Aorta (tissue), 5 donors: ENCODE results near the gene SLC27A5. TPM values are rescaled to one million over a fixed set of nuclear protein-coding genes. Genes with fewer than 3 reads are reported as not detected.

Experiments used
- ATAC-seq: fragments of 200-7000 bp; cut with Tn5 transposase; one replicate; pipeline ENCODE4 v1.9.1; 2022; ENCODE audit warnings: moderate library complexity; ENCODE audit not compliant: low FRiP score
- DNase-seq, 2 donors: peaks; one replicate each; pipeline ENCODE4 v3.0.0-alpha.2; 2020
- H3K27ac ChIP-seq, 2 donors: one replicate each; pipeline ENCODE4 v1.5.1; 2013; ENCODE audit warnings: low read length in 2 of 2, mild to moderate bottlenecking in 2 of 2, moderate library complexity in 2 of 2, control low read depth in 1 of 2, inconsistent platforms in 1 of 2, low read depth in 1 of 2
- H3K27me3 ChIP-seq, 2 donors: one replicate each; pipeline ENCODE4 v1.6.1; 2013; ENCODE audit warnings: control low read depth in 1 of 2, low read length in 1 of 2, mild to moderate bottlenecking in 1 of 2, moderate library complexity in 1 of 2; ENCODE audit not compliant: insufficient read depth in 2 of 2, control insufficient read depth in 1 of 2
- H3K36me3 ChIP-seq, 2 donors: one replicate each; pipeline ENCODE4 v1.6.1; 2013; ENCODE audit warnings: control low read depth in 1 of 2, low read length in 1 of 2, mild to moderate bottlenecking in 1 of 2; ENCODE audit not compliant: insufficient read depth in 2 of 2, control insufficient read depth in 1 of 2
- H3K4me1 ChIP-seq, 2 donors: one replicate each; pipeline ENCODE4 v1.6.1; 2013; ENCODE audit warnings: low read length in 2 of 2, control low read depth in 1 of 2, mild to moderate bottlenecking in 1 of 2, moderate library complexity in 1 of 2; ENCODE audit not compliant: insufficient read depth in 2 of 2, control insufficient read depth in 1 of 2
- H3K4me3 ChIP-seq, 2 donors: one replicate each; pipeline ENCODE4 v1.5.1; 2013; ENCODE audit warnings: low read length in 2 of 2, control low read depth in 1 of 2, mild to moderate bottlenecking in 1 of 2
- H3K9me3 ChIP-seq: one replicate; pipeline ENCODE4 v1.6.1; 2013; ENCODE audit warnings: mild to moderate bottlenecking, low read length; ENCODE audit not compliant: control insufficient read depth
- WGBS, 2 donors: extraction: QIAGEN DNeasy Blood & Tissue Kit; methylation state at CpG; one replicate each; pipeline ENCODE4 v1.1.7; 2013; 5-methylcytosine and 5-hydroxymethylcytosine counted together
- intact Hi-C, 2 donors: fragments of 100-400 bp; cut with DNase I; formaldehyde crosslinking; loops; one replicate each; pipeline versions ENCODE4 v1.14.2 to v1.15.0; 2022
- polyA plus RNA-seq, 2 donors: library from polyadenylated mRNA; stranded (reverse); fragments of 200-250 nt; gene quantifications; one replicate each; pipeline ENCODE4 v1.2.3, GENCODE V29; 2013
- total RNA-seq, 2 donors: library from RNA; stranded (reverse); fragmentation: NEBNext Ultra II Directional; extraction: Animal tissue kit (Norgen Biotek cat#: 25700); gene quantifications; one replicate each; pipeline ENCODE4 v1.2.1, GENCODE V29; 2021
- donor health status: healthy with polysubstance abuse.
- donor health status: Bipolar disorder and iron deficiency.
- donor health status: DM: no; HTN: no; CAD: no.
- donor health status: DM: no; HTN: no; CAD: no.
- donor health status: DM: yes; HTN: yes; CAD: no.

SLC27A5 gene
- total and polyA plus RNA-seq, 4 donors = 8.1 to 24.6 (median 11.1) TPM

DNA sequence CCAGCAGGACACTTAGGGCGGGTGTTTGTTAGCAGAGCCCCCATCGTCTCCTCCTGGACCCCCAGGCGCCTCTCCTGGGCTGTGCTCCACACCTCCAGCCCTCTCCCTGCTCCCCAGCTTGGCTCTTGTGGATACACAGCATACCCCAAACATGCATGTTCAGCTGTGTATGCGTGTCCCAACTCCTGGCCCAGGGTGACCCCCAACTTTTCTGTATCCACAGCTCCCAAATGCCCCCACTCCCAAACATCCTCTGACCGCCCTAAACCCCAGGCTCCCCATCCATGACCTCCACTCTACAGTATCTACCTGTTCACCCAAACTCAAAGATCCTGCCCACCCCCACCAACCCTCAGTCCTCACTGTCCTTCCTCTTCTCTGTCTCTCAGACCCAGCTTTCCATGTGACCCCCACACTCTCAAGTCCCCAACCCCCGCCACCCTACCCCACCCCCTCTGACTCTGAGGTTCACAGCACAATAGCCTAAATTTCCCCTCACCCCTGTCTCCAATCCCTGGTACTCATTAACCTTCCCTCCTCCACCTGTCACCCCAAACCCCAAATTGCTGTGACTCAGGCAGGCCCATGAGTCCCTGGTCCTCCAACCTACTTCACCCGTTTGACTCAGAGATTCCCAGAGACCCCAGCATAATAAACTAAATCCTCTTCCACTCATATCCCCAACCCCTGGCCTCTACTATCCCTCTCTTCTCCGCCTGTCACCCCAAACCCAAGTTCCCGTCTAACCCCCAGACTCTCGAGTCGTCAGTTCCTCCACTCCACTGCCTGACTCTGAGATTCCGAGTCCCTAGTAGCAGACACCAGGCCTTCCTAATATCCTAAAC is 45.7 kb upstream of the SLC27A5 start:
- no peaks in the 10 kb centered on the region for H3K27me3 ChIP-seq
- 34 to 38% methylated on average over 12 of the region's 12 CpGs for WGBS, 2 donors
- no peaks in the 10 kb centered on the region for H3K36me3 ChIP-seq
- no peaks in the 10 kb centered on the region for H3K4me1 ChIP-seq
- H3K4me3 ChIP-seq = peak overlapping the region; percentile 65 to 86
- H3K27ac ChIP-seq = peak overlapping the region; percentile 82 to 87
- intact Hi-C loops = loop anchor here in 1 of 2 donors (2.0 kb wide), 1 partner anchor 15 kb away; the partner anchor contains the start of gene MZF1
- H3K9me3 ChIP-seq = no peaks in the 10 kb centered on the region
- ATAC-seq (no peak), DNase-seq (peak; percentile 41 to 55)

DNA sequence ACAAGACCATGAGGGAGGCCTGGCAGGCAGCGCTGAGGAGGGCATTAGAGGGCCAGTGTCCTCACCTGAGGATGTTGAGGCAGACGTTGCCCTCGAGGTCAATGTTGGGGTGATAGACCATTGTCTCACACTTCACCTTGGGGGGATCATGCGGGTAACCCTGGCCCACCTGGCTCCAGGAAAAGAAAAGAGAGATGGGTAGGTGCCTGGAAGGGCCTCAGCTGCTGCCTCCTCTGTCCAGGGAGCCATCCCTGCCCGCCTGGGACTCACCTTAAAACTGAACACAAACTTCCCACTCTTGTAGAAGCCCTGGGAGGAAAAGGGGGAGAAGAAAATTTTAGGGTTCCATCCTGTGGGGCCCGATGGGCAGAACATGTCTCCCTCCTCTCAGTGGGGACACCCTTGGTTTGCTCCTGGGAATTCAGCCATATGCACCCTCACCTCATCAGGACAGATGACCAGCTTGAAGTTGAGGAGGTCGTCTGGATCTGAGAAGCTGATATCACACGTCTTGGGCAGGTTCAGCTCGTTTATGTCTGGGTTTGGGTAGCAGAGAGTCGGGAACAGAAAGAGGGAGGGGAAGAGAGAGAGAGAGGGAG is 44.9 kb upstream of the SLC27A5 start:
- DNase-seq = peak; percentile 41 to 42
- intact Hi-C loops = no loop called here
- no peaks in the 10 kb centered on the region for H3K9me3 ChIP-seq
- no peak for ATAC-seq
- no peaks in the 10 kb centered on the region for H3K27me3 ChIP-seq
- H3K36me3 ChIP-seq = no peaks in the 10 kb centered on the region
- no peaks in the 10 kb centered on the region for H3K4me1 ChIP-seq
- WGBS, 2 donors = 60 to 67% methylated on average over 10 of the region's 10 CpGs
- peak overlapping the region in 1 of 2 donors; percentile 4 for H3K27ac ChIP-seq
- H3K4me3 ChIP-seq = no peak overlapping the region

DNA sequence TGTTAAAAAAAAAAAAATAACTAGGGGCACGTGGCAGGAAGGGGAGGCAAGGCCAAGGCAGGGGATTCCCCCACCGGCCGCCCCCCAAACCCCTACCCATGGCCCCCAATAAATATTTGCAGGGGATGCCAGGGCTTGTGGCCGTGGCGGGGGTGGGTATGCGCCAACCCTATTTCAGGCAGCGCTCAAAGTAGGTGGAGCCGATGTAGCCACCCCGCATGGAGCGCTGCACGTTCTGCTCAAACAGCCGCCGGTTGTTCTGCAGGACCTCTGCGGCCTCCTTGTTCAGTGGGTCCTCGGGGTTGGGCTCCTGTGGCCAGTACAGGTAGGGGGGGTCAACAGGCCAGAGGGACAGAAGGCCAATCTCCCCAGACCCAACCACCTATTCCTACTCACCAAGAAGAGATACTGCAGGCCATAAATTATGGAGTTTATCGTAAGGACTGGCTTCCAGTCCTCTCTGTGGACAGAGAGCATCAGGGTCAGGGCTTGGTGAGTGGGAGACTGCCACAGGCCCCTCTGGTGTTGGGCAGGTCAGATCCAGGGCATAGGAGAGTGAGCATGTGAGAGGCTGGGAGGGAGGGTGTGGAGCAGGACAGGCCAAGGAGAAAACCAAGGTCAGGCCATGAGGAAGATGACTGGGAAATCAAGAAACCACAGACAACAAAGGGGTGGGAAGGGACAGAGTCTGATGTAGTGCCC is 44.3 kb upstream of the SLC27A5 start:
- peak; percentile 51 to 75 for DNase-seq
- 84 to 86% methylated on average over 16 of the region's 16 CpGs for WGBS, 2 donors
- intact Hi-C loops = no loop called here

DNA sequence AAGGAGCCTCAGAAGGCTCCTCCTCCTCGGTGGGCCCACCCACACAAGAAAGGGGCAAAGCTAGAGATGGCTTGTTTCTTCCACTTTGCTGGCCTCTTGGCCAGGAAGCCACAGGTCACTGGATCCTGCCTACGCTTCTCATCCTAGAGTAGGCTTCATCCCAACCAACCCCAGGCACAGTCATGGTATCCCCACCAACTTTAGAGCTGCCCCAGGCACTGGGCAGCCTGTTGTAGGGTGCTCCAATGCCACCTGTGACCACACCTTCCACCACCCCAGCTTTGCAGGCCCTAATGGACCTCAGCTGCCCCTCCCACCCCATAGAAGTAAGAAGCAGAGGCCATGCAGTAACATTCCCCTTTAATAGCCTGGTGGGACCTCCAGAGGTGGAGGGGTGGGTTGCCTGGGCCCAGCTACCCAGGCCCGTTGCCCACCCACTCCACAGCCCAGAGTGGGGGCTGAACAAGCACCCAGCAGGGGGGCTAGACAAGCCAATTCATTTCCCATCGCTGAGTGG is 43.6 kb upstream of the SLC27A5 start:
- Histone ChIP-seq H3K27me3 (no peaks in the 10 kb centered on the region), H3K4me1 (no peaks in the 10 kb centered on the region), H3K4me3 (no peak overlapping the region), H3K27ac (peak overlapping the region in 1 of 2 donors; percentile 76), H3K9me3 (no peaks in the 10 kb centered on the region), H3K36me3 (peaks cover 0 to 3% of the 10 kb centered on the region in 2 donors)
- WGBS, 2 donors = 40 to 42% methylated on average over 4 of the region's 4 CpGs
- DNase-seq (peak; percentile 50 to 54), ATAC-seq (no peak)
- intact Hi-C loops = no loop called here

More for the DNA sequence above, 44.3 kb upstream of the SLC27A5 start:
- Histone ChIP-seq H3K4me3 (no peak overlapping the region), H3K9me3 (no peaks in the 10 kb centered on the region), H3K36me3 (no peaks in the 10 kb centered on the region), H3K27me3 (no peaks in the 10 kb centered on the region), H3K27ac (no peak overlapping the region), H3K4me1 (no peaks in the 10 kb centered on the region)
- no peak for ATAC-seq

DNA sequence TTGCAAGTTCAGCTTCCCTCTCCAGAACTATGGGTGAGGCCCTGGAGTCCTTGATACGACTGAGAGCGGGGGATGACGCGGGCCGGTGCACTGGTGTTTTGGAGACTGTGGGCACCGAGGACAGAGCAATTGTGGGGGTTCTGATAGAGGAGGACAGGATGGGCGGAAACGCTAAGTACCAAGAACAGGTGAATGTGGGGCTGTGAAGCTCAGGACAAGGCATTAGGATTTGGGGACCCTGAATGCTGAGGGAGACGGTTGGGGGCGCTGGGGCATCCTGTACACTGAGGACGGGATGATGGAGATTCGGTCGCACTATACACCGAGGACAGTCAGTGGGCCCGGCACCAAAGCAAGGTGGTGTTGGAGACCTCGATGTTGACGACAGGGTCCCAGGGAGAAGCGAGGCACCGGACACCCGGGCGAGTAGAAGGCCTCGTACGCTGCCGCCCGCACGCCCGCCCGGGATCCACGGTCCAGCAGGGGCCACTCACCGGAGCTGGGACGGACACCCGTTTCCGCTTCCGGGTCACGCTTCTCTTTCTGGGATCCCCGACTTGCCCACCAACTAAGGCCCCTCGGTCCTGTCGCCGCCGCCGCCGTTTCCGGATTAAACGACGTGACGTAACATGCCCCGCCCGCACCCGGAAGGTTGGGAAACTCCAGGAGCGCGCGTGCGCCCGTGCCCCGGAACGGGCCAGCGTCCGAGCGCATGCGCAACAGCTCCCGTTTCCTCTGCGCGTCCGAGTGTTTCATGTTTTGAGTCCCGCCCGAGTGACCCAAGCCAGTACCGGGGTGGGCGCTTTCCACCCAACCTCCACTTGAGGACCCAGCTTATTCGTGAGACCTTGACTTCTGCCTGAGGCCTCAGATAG is 42.9 kb upstream of the SLC27A5 start, which contains the start of gene CHMP2A:
TSS of gene CHMP2A (minus strand) at position 612 of the 875 bp plus-strand sequence. CDS start 893 bp downstream, outside the sequence.
- WGBS, 2 donors = 0% methylated on average over 49 to 69 of the region's 69 CpGs
- peak within 1 kb of the TSS; percentile 39 to 57 for H3K4me3 ChIP-seq
- H3K36me3 ChIP-seq = peaks cover 0 to 7% of the 10 kb centered on the region in 2 donors
- H3K27ac ChIP-seq = peak within 1 kb of the TSS in 1 of 2 donors; percentile 91
- DNase-seq = peak; percentile 99 to 100
- intact Hi-C loops = no loop called here
- ATAC-seq = peak; percentile 84
- no peaks in the 10 kb centered on the region for H3K9me3 ChIP-seq
- H3K27me3 ChIP-seq = no peaks in the 10 kb centered on the region
- H3K4me1 ChIP-seq = no peaks in the 10 kb centered on the region

DNA sequence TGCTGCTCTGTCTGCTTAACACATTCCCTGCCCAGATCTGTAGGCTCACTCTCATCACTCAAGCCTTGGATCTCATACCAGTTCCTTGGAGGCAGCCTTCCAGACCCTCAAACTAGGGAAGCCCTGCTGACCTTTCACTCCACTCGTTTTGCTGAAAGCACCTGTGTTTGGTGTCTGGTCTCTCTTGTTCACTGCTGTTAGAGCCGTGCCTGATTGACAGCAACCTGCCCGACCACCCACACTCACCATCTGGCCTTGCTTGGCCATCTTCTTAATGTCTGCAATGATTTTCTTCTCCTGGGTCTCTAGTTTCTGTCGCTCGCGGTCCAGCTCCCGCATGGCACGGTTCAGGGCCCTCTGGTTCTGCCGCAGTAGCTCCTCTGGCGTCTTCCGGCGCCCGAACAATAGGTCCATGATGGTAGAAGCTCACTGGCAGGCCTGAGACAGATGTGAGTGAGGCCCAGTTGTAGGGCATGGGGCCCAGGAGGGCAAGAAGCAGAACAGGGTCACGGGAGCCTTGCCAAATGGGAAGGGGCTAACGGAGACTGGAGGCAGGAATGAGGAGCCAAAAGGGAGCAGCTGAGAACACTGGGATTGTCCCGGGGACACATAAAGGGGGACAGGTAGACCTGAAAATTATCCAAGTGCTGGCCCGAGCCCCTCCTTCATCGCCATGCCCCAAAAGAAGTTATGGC is 42.2 kb upstream of the SLC27A5 start:
- no peak for ATAC-seq
- intact Hi-C loops = no loop called here
- peak; percentile 51 to 70 for DNase-seq
- Histone ChIP-seq H3K27ac (peak overlapping the region in 1 of 2 donors; percentile 91), H3K36me3 (peaks cover 3 to 9% of the 10 kb centered on the region in 2 donors), H3K4me3 (peak overlapping the region; percentile 39 to 57), H3K4me1 (no peaks in the 10 kb centered on the region), H3K27me3 (no peaks in the 10 kb centered on the region), H3K9me3 (no peaks in the 10 kb centered on the region)
- 26 to 27% methylated on average over 18 of the region's 18 CpGs for WGBS, 2 donors

DNA sequence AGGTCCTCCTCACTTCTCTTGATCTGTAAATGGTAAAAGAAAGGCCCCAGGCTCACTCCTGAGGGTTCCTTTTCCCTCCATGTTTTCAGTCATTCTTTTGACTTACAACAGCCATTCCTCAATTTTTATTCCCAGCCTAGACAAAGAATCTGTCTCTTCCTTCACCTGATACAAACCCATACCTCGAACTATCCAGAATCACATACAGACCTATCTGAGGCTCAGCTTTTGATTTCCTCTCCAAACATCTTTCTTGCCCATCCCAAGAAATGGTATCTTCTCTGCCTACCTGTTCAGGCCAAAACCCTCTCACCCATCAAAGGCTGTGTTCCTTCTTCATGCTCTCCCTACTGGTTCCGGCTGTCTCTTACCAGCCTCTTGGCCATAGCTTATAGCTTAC is 40.9 kb upstream of the SLC27A5 start:
- Histone ChIP-seq H3K4me3 (no peak overlapping the region), H3K36me3 (peaks cover 3 to 17% of the 10 kb centered on the region in 2 donors), H3K9me3 (no peaks in the 10 kb centered on the region), H3K27me3 (no peaks in the 10 kb centered on the region), H3K4me1 (no peaks in the 10 kb centered on the region), H3K27ac (no peak overlapping the region)
- 89 to 92% methylated on average over 2 of the region's 2 CpGs for WGBS, 2 donors
- intact Hi-C loops = no loop called here
- DNase-seq = no peak
- ATAC-seq = no peak
